Breast epithelium (tissue), 4 donors: ENCODE data around the gene GRIK4. TPM values are rescaled to one million over a fixed set of nuclear protein-coding genes. Genes with fewer than 3 reads are reported as not detected.

Experiments used
- DNase-seq, 2 donors: peaks; one replicate each; pipeline ENCODE4 v3.0.0-alpha.2; 2019; ENCODE audit warnings: low spot score in 2 of 2
- H3K27ac ChIP-seq, 2 donors: fragments of 200-600 bp; sonication (generic) in 1 of 2; one replicate each; pipeline ENCODE4 v1.5.1; 2016 to 2019; ENCODE audit warnings: mild to moderate bottlenecking in 1 of 2
- H3K27me3 ChIP-seq, 2 donors: fragments of 200-600 bp; sonication (generic) in 1 of 2; one replicate each; pipeline versions ENCODE4 v1.5.1 to v1.6.0; 2017 to 2019; ENCODE audit warnings: control low read depth in 1 of 2, mild to moderate bottlenecking in 1 of 2
- H3K36me3 ChIP-seq: fragments of 200-600 bp; one replicate; pipeline ENCODE4 v1.5.1; 2019
- H3K4me1 ChIP-seq, 2 donors: fragments of 200-600 bp; sonication (generic); one replicate each; pipeline ENCODE4 v1.5.1; 2016 to 2019; ENCODE audit warnings: control low read depth in 1 of 2
- H3K4me3 ChIP-seq, 3 donors: fragments of 200-600 bp; sonication (generic); 1 replicate in 2 of 3; 2 replicates in 1 of 3; pipeline ENCODE4 v1.5.1; 2016 to 2019; ENCODE audit warnings: mild to moderate bottlenecking in 3 of 3, moderate library complexity in 2 of 3
- H3K9me3 ChIP-seq, 2 donors: fragments of 200-600 bp; sonication (generic) in 1 of 2; one replicate each; pipeline ENCODE4 v1.5.1; 2016 to 2019; ENCODE audit warnings: control low read depth in 1 of 2
- POLR2A ChIP-seq: fragments of 450-650 bp; IDR thresholded peaks from one replicate; pipeline ENCODE4 v1.6.1; 2016; ENCODE audit warnings: antibody characterized with exemption, mild to moderate bottlenecking, moderate library complexity
- POLR2AphosphoS5 ChIP-seq, 3 donors: sonication (generic); formaldehyde crosslinking; IDR thresholded peaks; one replicate each; pipeline ENCODE4 v1.6.1; 2017; ENCODE audit warnings: antibody characterized with exemption in 3 of 3
- intact Hi-C: fragments of 100-400 bp; cut with DNase I; formaldehyde crosslinking; loops from one replicate; pipeline ENCODE4 v1.15.1; 2023; ENCODE audit warnings: low total_unique reads
- total RNA-seq, 3 donors: library from RNA; depleted of rRNA; stranded (reverse); fragments of >200 nt; gene quantifications; one replicate each; pipeline ENCODE4 v1.1.0, GENCODE V29; 2016
- TF ChIP-seq, protein P1 (sequence below), 3 donors: fragments of 450-650 bp; IDR thresholded peaks; one replicate each; pipeline ENCODE4 v1.5.1; 2016 to 2017; ENCODE audit warnings: antibody characterized with exemption in 3 of 3, mild to moderate bottlenecking in 3 of 3, moderate library complexity in 3 of 3

Gene GRIK4
- total RNA-seq, 3 donors from 2014 or later: 0.29 to 0.66 TPM; not detected in 1

DNA sequence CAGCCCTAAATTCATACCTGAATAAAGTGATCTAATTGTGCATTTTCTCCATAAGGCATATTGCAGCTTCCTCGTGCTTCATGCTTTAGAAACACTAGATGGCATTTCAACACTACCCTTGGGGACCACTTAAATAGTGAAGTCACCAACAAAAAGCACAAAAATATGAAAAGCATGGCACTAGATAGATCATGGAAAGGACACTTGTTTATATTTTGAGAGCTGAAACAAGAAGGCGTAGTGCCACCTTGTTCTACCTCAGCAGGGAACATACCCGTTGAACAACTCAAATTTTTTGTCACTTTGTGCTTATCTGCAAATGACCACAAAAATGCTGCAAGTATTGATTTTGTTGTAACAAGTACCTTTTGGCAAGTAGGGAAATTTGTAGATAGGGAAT is 521.0 kb downstream of the GRIK4 start:
- DNase-seq: no peak
- Histone ChIP-seq H3K27me3 (no peaks in the 10 kb centered on the region), H3K4me1 (no peaks in the 10 kb centered on the region), H3K27ac (no peak overlapping the region), H3K36me3 (no peaks in the 10 kb centered on the region), H3K4me3 (no peak overlapping the region), H3K9me3 (no peaks in the 10 kb centered on the region)
- intact Hi-C loops: no loop called here
- TF ChIP-seq POLR2A (no peak), POLR2AphosphoS5 (IDR thresholded peaks at IDR 0.05) (no peak)
- TF ChIP-seq, protein P1, sequence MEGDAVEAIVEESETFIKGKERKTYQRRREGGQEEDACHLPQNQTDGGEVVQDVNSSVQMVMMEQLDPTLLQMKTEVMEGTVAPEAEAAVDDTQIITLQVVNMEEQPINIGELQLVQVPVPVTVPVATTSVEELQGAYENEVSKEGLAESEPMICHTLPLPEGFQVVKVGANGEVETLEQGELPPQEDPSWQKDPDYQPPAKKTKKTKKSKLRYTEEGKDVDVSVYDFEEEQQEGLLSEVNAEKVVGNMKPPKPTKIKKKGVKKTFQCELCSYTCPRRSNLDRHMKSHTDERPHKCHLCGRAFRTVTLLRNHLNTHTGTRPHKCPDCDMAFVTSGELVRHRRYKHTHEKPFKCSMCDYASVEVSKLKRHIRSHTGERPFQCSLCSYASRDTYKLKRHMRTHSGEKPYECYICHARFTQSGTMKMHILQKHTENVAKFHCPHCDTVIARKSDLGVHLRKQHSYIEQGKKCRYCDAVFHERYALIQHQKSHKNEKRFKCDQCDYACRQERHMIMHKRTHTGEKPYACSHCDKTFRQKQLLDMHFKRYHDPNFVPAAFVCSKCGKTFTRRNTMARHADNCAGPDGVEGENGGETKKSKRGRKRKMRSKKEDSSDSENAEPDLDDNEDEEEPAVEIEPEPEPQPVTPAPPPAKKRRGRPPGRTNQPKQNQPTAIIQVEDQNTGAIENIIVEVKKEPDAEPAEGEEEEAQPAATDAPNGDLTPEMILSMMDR (IDR thresholded peaks at IDR 0.05): no peak

DNA sequence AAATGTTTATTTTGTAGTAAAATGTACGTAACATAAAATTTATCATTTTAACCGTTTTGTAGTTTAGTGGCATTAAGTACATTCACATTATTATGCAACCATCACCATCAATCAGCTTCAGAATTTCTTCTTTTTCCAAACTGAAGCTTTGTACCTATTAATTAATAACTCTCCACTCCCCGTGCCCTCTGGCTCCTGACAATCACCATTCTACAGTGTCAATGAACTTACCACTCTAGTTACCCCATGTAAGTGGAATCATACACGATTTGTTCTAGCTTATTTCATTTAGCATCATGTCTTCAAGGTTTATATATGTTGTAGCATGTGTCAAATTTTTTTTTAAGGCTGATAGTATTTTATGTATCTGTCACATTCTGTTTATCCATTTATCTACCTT is 522.1 kb downstream of the GRIK4 start:
- no peaks in the 10 kb centered on the region for H3K36me3 ChIP-seq
- H3K4me3 ChIP-seq: no peak overlapping the region
- H3K4me1 ChIP-seq: no peaks in the 10 kb centered on the region
- no peak overlapping the region for H3K27ac ChIP-seq
- TF ChIP-seq POLR2A: no peak
- TF ChIP-seq, protein P1 (IDR thresholded peaks at IDR 0.05): no peak
- no peak for TF ChIP-seq POLR2AphosphoS5 (IDR thresholded peaks at IDR 0.05)
- H3K27me3 ChIP-seq: no peaks in the 10 kb centered on the region
- DNase-seq: no peak
- intact Hi-C loops: no loop called here
- H3K9me3 ChIP-seq: no peaks in the 10 kb centered on the region

DNA sequence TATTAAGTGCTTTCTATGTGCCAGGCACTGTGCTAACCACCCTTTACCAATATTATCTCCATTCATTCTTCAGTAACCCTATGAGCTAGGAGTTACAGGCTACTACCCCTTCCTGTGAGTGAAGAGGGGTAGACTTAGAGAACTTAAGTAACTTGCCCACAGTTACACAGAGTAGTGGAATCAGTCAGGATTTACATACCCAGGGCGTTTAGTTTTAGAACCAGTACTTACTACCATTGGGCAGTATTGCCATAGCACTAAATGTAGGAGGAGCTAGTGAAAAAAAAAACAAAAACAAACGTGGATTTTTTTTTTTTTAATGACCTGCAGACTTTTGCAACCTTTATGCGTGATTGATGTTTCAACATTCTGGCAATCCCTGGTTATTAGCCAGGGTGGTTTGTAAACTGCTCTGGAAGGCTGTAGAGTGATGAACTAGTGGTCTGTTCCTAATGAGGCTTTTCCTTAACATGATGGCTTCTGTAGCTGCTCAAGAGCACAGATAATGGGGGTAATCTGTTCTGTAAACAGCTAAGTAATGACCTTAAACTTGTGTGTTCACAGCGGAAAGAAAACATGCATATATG is 523.7 kb downstream of the GRIK4 start:
- Histone ChIP-seq H3K27ac (no peak overlapping the region), H3K4me1 (no peaks in the 10 kb centered on the region), H3K9me3 (no peaks in the 10 kb centered on the region), H3K4me3 (no peak overlapping the region), H3K36me3 (no peaks in the 10 kb centered on the region), H3K27me3 (no peaks in the 10 kb centered on the region)
- intact Hi-C loops: no loop called here
- TF ChIP-seq POLR2A (no peak), POLR2AphosphoS5 (IDR thresholded peaks at IDR 0.05) (no peak)
- TF ChIP-seq, protein P1 (IDR thresholded peaks at IDR 0.05): no peak
- no peak for DNase-seq

DNA sequence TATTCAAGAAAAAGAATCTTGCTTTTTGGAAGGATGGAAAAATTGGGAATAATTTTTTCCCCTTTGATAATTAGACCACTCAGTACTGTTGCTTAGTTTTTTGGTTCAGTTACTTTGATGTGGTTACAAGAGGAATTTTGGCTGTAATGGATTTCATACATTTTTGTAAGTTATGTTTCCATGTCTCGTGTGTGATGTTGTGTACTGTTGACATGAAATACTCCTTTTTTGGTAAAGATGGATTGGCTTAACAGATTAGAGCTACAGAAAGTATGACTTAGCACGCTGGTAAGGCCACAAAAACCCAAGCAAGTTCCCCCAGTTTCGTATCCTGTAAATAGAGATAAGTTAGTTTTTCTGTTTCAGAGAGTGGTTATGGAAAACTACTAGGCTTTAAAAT is 524.2 kb downstream of the GRIK4 start:
- intact Hi-C loops: no loop called here
- Histone ChIP-seq H3K4me1 (no peaks in the 10 kb centered on the region), H3K36me3 (no peaks in the 10 kb centered on the region), H3K27ac (no peak overlapping the region), H3K27me3 (no peaks in the 10 kb centered on the region), H3K4me3 (no peak overlapping the region), H3K9me3 (no peaks in the 10 kb centered on the region)
- TF ChIP-seq, protein P1 (IDR thresholded peaks at IDR 0.05): no peak
- TF ChIP-seq POLR2AphosphoS5 (IDR thresholded peaks at IDR 0.05): no peak
- TF ChIP-seq POLR2A: no peak
- DNase-seq: no peak

DNA sequence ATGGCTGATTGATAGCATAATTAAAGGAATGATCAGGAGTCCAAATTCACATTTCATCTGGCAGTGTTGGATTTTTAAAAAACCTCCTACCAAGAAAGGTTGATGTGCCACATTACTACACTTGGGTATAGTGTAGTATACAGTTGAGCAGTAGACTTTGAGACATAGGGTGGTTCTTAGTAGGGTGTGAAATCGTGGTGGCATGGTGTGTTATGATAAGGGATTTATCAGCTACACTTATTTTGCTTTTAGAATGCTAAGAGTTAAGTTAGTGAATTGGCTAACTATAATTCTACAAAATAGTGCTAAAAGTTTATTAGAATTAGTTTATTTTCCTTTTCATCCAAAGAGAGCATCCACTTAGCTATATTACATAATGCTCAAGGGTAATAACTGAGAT is 525.5 kb downstream of the GRIK4 start:
- intact Hi-C loops: no loop called here
- Histone ChIP-seq H3K36me3 (no peaks in the 10 kb centered on the region), H3K4me1 (no peaks in the 10 kb centered on the region), H3K4me3 (no peak overlapping the region), H3K27ac (no peak overlapping the region), H3K27me3 (no peaks in the 10 kb centered on the region), H3K9me3 (no peaks in the 10 kb centered on the region)
- TF ChIP-seq, protein P1 (IDR thresholded peaks at IDR 0.05): no peak
- no peak for TF ChIP-seq POLR2AphosphoS5 (IDR thresholded peaks at IDR 0.05)
- no peak for TF ChIP-seq POLR2A
- no peak for DNase-seq

Other genes with a start within 250 kb of the GRIK4 start
- 1 to 10 TPM; 2.9 to 8.2 (median 6.9) TPM for gene TLCD5, start 186.4 kb upstream of the GRIK4 start, total RNA-seq
- gene ARHGEF12, start 175.3 kb upstream of the GRIK4 start, total RNA-seq: 100 to 1,000 TPM in 2 of 3 donors, 10 to 100 TPM in 1; 83.4 to 192 (median 145) TPM